GM12872 (cell line): Measurements from ENCODE around the gene USP1.

Experiments
- CTCF ChIP-seq: IDR thresholded peaks from 3 replicates; pipeline ENCODE4 v1.5.1; 2011; ENCODE audit warnings: low read depth, mild to moderate bottlenecking, low read length, moderate library complexity; ENCODE audit not compliant: insufficient read depth

The USP1 gene

DNA sequence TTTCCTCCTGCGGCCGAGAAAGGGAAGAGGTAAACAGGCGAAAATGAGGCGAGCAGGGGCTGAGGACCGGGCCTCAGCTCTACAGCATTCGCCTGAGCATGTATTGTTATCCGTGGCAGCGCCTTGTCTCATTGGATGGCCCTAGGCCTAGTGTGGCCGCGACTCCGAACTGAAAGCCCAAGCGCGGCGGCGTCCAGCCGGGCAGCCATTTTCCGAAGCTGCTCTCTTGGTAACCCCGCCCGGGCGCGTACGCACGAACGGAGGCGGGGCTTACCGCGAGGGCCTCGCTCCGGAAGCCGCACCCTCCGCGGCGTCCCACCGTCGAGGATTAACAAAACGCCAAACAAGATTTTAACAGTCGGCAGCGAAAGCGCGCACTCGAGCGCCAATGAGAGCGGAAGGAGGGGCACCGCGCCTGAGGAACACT is 797 bp upstream of the USP1 start:
- no peak for TF ChIP-seq CTCF

GRCh38 chr1:62437273-62437940 is 558 bp downstream of the USP1 start:
- no peak for TF ChIP-seq CTCF

DNA sequence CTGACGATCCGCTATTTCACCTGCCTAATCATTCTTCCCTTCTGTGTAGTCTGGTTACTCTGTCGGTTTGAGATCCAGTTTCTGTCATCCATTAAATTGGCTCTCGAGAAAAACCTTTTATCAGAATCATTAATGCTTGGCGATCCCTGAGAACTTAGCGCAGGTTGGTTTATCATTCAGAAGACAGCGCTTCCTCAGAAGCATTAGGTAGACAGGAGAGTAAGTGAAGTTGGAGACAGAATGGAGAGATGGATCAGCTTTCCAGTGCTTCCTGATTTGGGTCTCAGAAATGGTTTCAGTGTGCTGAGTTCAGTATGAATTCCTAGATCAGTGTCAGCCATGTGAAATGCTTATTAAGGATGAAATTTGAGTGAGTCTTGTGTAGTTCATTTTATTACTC is 1.3 kb downstream of the USP1 start:
- TF ChIP-seq CTCF = no peak

DNA sequence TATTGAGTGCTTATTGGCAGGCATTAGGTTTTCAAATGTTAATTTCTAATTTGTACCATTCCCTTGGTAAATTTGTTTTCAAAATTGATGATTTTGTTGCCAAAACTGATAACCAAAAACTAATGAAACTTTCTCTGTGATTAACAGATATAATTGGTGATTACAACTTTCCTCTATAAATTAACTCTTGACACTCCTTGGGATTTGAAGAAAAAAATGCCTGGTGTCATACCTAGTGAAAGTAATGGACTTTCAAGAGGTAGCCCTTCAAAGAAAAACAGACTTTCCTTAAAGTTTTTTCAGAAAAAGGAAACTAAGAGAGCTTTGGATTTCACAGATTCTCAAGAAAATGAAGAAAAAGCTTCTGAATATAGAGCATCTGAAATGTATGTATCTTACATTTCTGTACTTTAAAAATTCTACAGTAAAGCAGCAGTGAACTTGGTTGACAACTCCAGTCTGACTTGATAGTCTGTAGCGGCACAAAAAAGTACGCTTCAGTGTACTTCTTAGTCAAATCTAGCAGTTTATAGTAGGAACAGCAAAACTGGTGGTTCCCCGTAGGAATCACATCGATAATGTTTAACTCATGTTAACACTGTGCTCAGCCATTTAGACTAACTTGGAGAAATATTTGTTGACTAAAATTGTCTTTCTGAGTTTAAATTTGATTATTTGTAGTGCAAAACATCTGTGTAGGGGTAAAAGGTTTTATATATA is 3.0 kb downstream of the USP1 start:
- TF ChIP-seq CTCF = no peak

- no peak for TF ChIP-seq CTCF
These were observed 7.9 kb downstream of the USP1 start for GRCh38 chr1:62444701-62445100.

GRCh38 chr1:62448221-62448933 is 11.5 kb downstream of the USP1 start:
- no peak for TF ChIP-seq CTCF

GRCh38 chr1:62450301-62450700 is 13.5 kb downstream of the USP1 start:
- no peak for TF ChIP-seq CTCF
